RWPE2 (cell line): ENCODE measurements around the gene RNF223.
"Not testable (repeated sequence)": the region's sequence is repeated elsewhere in the genome, so short reads cannot be mapped to it uniquely, and the experiment has no call there.

Experiments used
- ATAC-seq: fragments of 200-7000 bp; cut with Tn5 transposase; 3 replicates; pipeline ENCODE4 v1.9.1; 2021; ENCODE audit warnings: low read depth
- DNase-seq: peaks from one replicate; pipeline ENCODE4 v3.0.0-alpha.2; 2020; ENCODE audit warnings: low spot score
- H3K27ac ChIP-seq: fragments of 450-650 bp; 2 replicates; pipeline ENCODE4 v1.5.1; 2017; ENCODE audit warnings: mild to moderate bottlenecking; ENCODE audit not compliant: poor library complexity, severe bottlenecking
- H3K27me3 ChIP-seq: fragments of 250-450 bp; sonication (Bioruptor Pico); 2 replicates; pipeline ENCODE4 v1.5.1; 2021; ENCODE audit warnings: mild to moderate bottlenecking, moderate library complexity; ENCODE audit not compliant: insufficient read depth, poor library complexity, severe bottlenecking
- H3K36me3 ChIP-seq: fragments of 250-450 bp; sonication (Bioruptor Pico); 2 replicates; pipeline ENCODE4 v1.5.1; 2020; ENCODE audit warnings: low read depth, mild to moderate bottlenecking, moderate library complexity
- H3K4me1 ChIP-seq: fragments of 250-450 bp; sonication (Bioruptor Pico); 2 replicates; pipeline ENCODE4 v1.5.1; 2021; ENCODE audit warnings: mild to moderate bottlenecking, moderate library complexity; ENCODE audit not compliant: insufficient read depth, poor library complexity, severe bottlenecking
- H3K4me3 ChIP-seq: fragments of 250-450 bp; sonication (Bioruptor Pico); 2 replicates; pipeline ENCODE4 v1.5.1; 2021; ENCODE audit warnings: mild to moderate bottlenecking, moderate library complexity; ENCODE audit not compliant: severe bottlenecking
- H3K9me3 ChIP-seq: fragments of 250-450 bp; sonication (Bioruptor Pico); 2 replicates; pipeline ENCODE4 v1.5.1; 2021; ENCODE audit warnings: mild to moderate bottlenecking, moderate library complexity; ENCODE audit not compliant: severe bottlenecking
- TF ChIP-seq, protein P1 (sequence below): fragments of 450-650 bp; IDR thresholded peaks from one replicate; pipeline ENCODE4 v1.5.1; 2017; ENCODE audit warnings: mild to moderate bottlenecking, moderate library complexity; ENCODE audit not compliant: poor library complexity, severe bottlenecking

RNF223 gene

DNA sequence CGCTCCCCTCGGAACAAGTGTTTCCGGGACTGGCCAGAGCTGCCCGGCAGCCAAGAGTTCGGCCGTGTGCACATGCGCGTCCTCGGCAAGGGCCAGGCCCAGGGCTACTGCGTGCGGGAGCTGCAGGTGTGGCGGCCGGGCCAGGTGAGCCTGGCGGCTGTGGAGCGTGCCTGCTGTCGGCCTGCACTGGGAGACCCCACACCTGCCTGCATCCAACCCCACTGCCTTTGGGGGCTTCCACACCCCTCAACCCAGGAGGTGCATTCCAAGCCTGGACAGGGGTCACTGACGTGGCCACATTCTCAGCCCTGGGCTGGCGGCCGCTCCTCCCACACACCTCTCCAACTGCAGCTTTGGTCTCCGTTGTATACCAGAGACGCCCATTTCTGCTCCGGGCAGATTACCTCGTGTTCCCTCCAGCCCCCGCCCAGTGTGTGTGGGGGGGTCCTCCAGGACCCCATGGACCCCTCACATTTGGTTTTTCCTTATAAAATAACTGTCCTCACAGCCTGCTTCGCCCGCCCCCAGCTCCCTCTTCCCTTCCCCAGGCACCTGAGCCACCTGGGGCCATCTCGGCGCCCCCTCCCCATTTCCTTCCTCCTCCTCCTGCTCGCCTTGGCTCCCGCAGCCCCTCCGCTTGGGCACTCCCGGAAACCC lies 6.1 kb downstream of the RNF223 start:
- no peak for DNase-seq

DNA sequence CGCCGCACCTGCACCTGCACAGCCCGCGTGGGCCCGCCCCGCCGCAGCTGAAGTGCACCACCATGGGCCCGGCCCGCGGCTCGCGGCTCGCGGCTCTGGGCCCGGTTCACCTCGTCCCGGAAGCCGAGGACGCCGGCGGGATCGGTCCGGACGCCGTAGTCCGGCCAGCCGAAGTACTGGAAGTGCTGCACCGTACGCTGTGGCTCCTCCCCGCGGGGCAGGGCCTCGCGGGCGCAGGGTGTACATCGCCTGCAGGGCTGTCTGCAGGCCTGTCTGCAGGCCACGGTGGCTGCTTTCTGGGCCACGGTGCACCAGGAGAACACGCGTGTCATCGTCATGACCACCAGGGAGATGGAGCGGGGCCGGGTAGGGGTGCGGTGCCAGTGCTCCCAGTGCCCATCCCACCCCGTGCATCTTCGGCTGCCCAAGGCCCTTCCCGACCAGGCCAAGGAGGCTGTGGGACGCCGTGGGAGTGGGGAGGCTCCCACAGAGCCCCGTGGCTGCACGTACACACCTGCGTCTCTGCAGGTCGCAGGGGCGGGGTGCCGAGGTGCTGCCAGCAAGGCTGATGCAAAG lies 6.7 kb downstream of the RNF223 start:
- Histone ChIP-seq H3K4me1 (peaks cover 20% of the 10 kb centered on the region), H3K27ac (no peak overlapping the region), H3K4me3 (no peak overlapping the region), H3K36me3 (no peaks in the 10 kb centered on the region), H3K27me3 (no peaks in the 10 kb centered on the region), H3K9me3 (no peaks in the 10 kb centered on the region)
- TF ChIP-seq, protein P1, sequence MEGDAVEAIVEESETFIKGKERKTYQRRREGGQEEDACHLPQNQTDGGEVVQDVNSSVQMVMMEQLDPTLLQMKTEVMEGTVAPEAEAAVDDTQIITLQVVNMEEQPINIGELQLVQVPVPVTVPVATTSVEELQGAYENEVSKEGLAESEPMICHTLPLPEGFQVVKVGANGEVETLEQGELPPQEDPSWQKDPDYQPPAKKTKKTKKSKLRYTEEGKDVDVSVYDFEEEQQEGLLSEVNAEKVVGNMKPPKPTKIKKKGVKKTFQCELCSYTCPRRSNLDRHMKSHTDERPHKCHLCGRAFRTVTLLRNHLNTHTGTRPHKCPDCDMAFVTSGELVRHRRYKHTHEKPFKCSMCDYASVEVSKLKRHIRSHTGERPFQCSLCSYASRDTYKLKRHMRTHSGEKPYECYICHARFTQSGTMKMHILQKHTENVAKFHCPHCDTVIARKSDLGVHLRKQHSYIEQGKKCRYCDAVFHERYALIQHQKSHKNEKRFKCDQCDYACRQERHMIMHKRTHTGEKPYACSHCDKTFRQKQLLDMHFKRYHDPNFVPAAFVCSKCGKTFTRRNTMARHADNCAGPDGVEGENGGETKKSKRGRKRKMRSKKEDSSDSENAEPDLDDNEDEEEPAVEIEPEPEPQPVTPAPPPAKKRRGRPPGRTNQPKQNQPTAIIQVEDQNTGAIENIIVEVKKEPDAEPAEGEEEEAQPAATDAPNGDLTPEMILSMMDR = no peak
- no peak for ATAC-seq
- no peak for DNase-seq

More for the DNA sequence above, 6.1 kb downstream of the RNF223 start:
- TF ChIP-seq, protein P1 = no peak
- H3K27me3 ChIP-seq = no peaks in the 10 kb centered on the region
- H3K4me1 ChIP-seq = peaks cover 18% of the 10 kb centered on the region
- H3K36me3 ChIP-seq = no peaks in the 10 kb centered on the region
- peak; percentile 24; the same call in 2 of the 3 replicates for ATAC-seq
- no peak overlapping the region for H3K27ac ChIP-seq
- no peaks in the 10 kb centered on the region for H3K9me3 ChIP-seq
- H3K4me3 ChIP-seq = peak overlapping the region; percentile 33

DNA sequence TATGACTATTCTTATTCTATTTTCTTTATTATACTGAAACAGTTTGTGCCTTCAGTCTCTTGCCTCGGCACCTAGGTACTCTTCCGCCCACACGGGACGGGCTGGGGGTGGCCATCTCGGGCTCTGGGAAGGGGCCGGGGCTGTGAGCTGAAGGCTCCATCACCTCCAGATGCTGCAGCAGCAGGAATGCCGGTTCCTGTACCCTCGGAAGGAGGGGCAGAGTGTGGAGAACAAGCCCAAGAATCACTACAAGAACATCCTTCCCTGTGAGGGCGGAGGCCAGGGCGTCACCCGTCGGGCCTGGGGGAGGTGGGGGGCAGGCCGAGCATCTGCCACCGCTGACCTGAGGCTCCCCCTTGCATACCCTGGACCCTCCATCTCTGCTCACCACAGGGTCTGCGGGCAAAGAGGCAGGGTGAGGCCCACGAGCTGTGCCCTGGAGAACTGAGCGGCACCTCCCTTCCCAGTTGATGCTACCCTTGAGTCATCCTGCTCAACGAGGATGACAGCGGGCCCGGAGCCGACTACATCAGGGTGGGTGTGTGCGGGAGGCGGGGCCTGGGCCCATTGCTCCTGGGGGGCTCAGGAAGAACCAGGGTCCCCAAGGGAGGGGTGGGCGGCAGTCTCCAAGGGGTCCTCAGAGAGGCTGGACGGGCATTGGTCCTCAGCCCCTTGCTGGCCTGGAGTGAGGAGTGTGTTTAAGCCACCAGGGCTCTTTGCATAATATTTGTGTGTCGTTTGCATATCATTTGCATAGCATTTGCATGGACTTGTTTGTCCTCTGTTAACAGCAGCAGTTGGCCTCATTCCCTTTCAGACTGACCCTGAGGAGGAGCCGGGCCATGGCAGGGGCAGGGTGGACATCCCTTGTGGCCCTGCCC lies 7.5 kb downstream of the RNF223 start:
- no peaks in the 10 kb centered on the region for H3K36me3 ChIP-seq
- ATAC-seq (no peak), DNase-seq (no peak)
- TF ChIP-seq, protein P1 = no peak
- no peaks in the 10 kb centered on the region for H3K27me3 ChIP-seq
- H3K9me3 ChIP-seq = no peaks in the 10 kb centered on the region
- H3K4me3 ChIP-seq = no peak overlapping the region
- peaks cover 20% of the 10 kb centered on the region for H3K4me1 ChIP-seq
- no peak overlapping the region for H3K27ac ChIP-seq

DNA sequence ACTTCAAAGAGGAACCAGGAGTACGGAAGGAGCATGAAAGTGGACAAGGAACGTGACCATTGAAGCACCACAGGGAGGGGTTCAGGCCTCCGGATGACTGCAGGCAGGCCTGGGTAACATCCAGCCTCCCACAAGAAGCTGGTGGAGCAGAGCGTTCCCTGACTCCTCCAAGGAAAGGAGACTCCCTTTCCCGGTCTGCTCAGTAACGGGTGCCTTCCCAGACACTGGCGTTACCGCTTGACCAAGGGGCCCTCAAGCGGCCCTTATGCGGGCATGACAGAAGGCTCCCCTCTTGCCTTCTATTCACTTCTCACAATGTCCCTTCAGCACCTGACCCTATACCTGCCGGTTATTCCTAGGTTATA lies 8.2 kb downstream of the RNF223 start:
- not testable (repeated sequence) for H3K27me3 ChIP-seq, H3K27ac ChIP-seq
- peaks cover 20% of the 10 kb centered on the region for H3K4me1 ChIP-seq

DNA sequence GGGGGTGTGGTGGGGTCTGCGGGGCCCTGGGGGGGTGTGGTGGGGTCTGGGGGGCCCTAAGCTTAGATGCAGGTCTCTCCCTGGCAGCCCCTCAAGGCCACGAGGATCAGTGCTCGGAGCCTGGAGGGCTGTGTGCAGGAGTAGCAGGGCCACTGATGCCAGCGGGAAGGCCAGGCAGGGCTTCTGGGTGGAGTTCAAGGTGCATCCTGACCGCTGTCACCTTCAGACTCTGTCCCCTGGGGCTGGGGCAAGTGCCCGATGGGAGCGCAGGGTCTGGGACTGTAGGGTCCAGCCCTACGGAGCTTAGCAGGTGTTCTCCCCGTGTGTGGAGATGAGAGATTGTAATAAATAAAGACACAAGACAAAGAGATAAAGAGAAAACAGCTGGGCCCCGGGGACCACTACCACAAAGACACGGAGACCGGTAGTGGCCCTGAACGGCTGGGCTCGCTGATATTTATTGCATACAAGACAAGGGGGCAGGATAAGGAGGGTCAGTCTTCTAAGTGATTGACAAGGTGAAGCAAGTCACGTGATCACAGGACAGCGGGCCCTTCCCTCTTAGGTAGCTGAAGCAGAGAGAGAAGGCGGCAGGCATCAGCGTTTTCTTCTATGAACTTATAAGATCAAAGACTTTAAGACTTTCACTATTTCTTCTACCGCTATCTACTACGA lies 8.7 kb downstream of the RNF223 start:
- H3K4me3 ChIP-seq = no peak overlapping the region
- H3K36me3 ChIP-seq = no peaks in the 10 kb centered on the region
- no peak for DNase-seq
- H3K27ac ChIP-seq = no peak overlapping the region
- no peak for ATAC-seq
- H3K9me3 ChIP-seq = no peaks in the 10 kb centered on the region
- H3K27me3 ChIP-seq = no peaks in the 10 kb centered on the region
- TF ChIP-seq, protein P1 = no peak
- peaks cover 20% of the 10 kb centered on the region for H3K4me1 ChIP-seq

More for the DNA sequence above, 8.2 kb downstream of the RNF223 start:
- not testable (repeated sequence) for DNase-seq, H3K36me3 ChIP-seq, H3K9me3 ChIP-seq, ATAC-seq, H3K4me3 ChIP-seq
